NCI-H2107 (cell line): Measurements from ENCODE around the gene ADAM19.

Experiments used
- DNase-seq: peaks from one replicate; lab custom pipeline; 2025; lab: John Stamatoyannopoulos, UW

The ADAM19 gene

GRCh38 chr5:157575381-157576020 is at the start of gene ADAM19:
Gene ADAM19, minus strand, starts transcription at chr5:157575775. Its CDS starts 79 bp downstream, at chr5:157575696.
- no peak for DNase-seq

GRCh38 chr5:157624144-157624543 is 48.6 kb upstream of the ADAM19 start:
- no peak for DNase-seq

- no peak for DNase-seq
Observed at GRCh38 chr5:157620776-157621175, 45.2 kb upstream of the ADAM19 start.

GRCh38 chr5:157618191-157618765 is 42.7 kb upstream of the ADAM19 start:
- DNase-seq, result no peak

- DNase-seq, result no peak
Observed at GRCh38 chr5:157616785-157617184, 41.2 kb upstream of the ADAM19 start.

GRCh38 chr5:157613385-157614245 is 38.0 kb upstream of the ADAM19 start:
- DNase-seq, result no peak

GRCh38 chr5:157612581-157612980 is 37.0 kb upstream of the ADAM19 start:
- no peak for DNase-seq

GRCh38 chr5:157611571-157612476 is 36.2 kb upstream of the ADAM19 start:
- DNase-seq, result no peak

- DNase-seq, result no peak
Observed at GRCh38 chr5:157610990-157611389, 35.4 kb upstream of the ADAM19 start.

- no peak for DNase-seq
Observed at GRCh38 chr5:157608972-157609565, 33.5 kb upstream of the ADAM19 start.

GRCh38 chr5:157607371-157608161 is 32.0 kb upstream of the ADAM19 start:
- no peak for DNase-seq

- no peak for DNase-seq
Observed at GRCh38 chr5:157606046-157606445, 30.5 kb upstream of the ADAM19 start.

GRCh38 chr5:157603333-157604190 is 28.0 kb upstream of the ADAM19 start:
- DNase-seq, result no peak

GRCh38 chr5:157602505-157602904 is 26.9 kb upstream of the ADAM19 start:
- DNase-seq, result no peak

GRCh38 chr5:157600252-157600651 is 24.7 kb upstream of the ADAM19 start:
- no peak for DNase-seq

- DNase-seq, result no peak
Observed at GRCh38 chr5:157599565-157599964, 24.0 kb upstream of the ADAM19 start.

GRCh38 chr5:157598350-157598936 is 22.9 kb upstream of the ADAM19 start:
- no peak for DNase-seq

- DNase-seq, result no peak
Observed at GRCh38 chr5:157597277-157597676, 21.7 kb upstream of the ADAM19 start.

- DNase-seq, result no peak
Observed at GRCh38 chr5:157596487-157596886, 20.9 kb upstream of the ADAM19 start.
